WTC11 (cell line): ENCODE data around the gene OR52W1. TPM values are rescaled to one million over a fixed set of nuclear protein-coding genes. Genes with fewer than 3 reads are reported as not detected.
"Not testable (repeated sequence)": the region's sequence is repeated elsewhere in the genome, so short reads cannot be mapped to it uniquely, and the experiment has no call there.

Source experiments
- ATAC-seq: fragments of 200-7000 bp; cut with Tn5 transposase; 2 replicates; pipeline ENCODE4 v1.10.0; 2021; ENCODE audit warnings: mild to moderate bottlenecking, moderate library complexity
- CTCF ChIA-PET: fragments of 300-600 bp; sonication (Branson Sonifier 250); formaldehyde crosslinking; loops from one replicate; lab custom pipeline; 2021; ENCODE audit warnings: antibody characterized with exemption; lab: Charles Lee
- POLR2A ChIA-PET: fragments of 350-600 bp; sonication (Branson Sonifier 250); formaldehyde crosslinking; loops from one replicate; lab custom pipeline; 2021; ENCODE audit warnings: antibody characterized with exemption; lab: Charles Lee
- DNase-seq: peaks from one replicate; pipeline ENCODE4 v3.0.0; 2021; ENCODE audit warnings: low spot score
- H3K27ac Mint-ChIP-seq: 2 replicates; pipeline ENCODE4 v1.8.0; 2021; ENCODE audit warnings: mixed read lengths
- H3K27me3 Mint-ChIP-seq: 2 replicates; pipeline ENCODE4 v1.8.0; 2021; ENCODE audit warnings: low read depth, mild to moderate bottlenecking, moderate library complexity, mixed read lengths
- H3K36me3 Mint-ChIP-seq: 2 replicates; pipeline ENCODE4 v1.8.0; 2021; ENCODE audit warnings: mixed read lengths
- H3K4me1 Mint-ChIP-seq: 2 replicates; pipeline ENCODE4 v1.8.0; 2022; ENCODE audit warnings: mixed read lengths
- H3K4me3 Mint-ChIP-seq: 2 replicates; pipeline ENCODE4 v1.8.0; 2021; ENCODE audit warnings: mild to moderate bottlenecking, moderate library complexity, mixed read lengths
- H3K9me3 Mint-ChIP-seq: 2 replicates; pipeline ENCODE4 v1.8.0; 2021; ENCODE audit warnings: mixed read lengths
- FOXP1 ChIP-seq: sonication (generic); formaldehyde crosslinking; IDR thresholded peaks from 2 replicates; pipeline ENCODE4 v1.8.0; 2022; ENCODE audit warnings: missing genetic modification reagents, mild to moderate bottlenecking, moderate library complexity, borderline replicate concordance
- GABPB1 ChIP-seq: sonication (generic); formaldehyde crosslinking; IDR thresholded peaks from 2 replicates; pipeline ENCODE4 v1.8.1; 2023; ENCODE audit warnings: mild to moderate bottlenecking, missing genetic modification reagents
- TCF7 ChIP-seq: sonication (generic); formaldehyde crosslinking; IDR thresholded peaks from 2 replicates; pipeline ENCODE4 v1.8.0; 2022; ENCODE audit warnings: mild to moderate bottlenecking, low read depth, missing genetic modification reagents, moderate library complexity
- ZNF232 ChIP-seq: sonication (generic); formaldehyde crosslinking; IDR thresholded peaks from 2 replicates; pipeline ENCODE4 v1.8.0; 2022; ENCODE audit warnings: mild to moderate bottlenecking, missing genetic modification reagents
- ZNF423 ChIP-seq: fragments of 250-450 bp; sonication (Bioruptor Pico); IDR thresholded peaks from 2 replicates; pipeline ENCODE4 v2.1.2; 2022; ENCODE audit warnings: mild to moderate bottlenecking, moderate library complexity
- total RNA-seq: library from RNA; stranded (reverse); gene quantifications from 3 replicates; pipeline ENCODE4 v1.2.3, GENCODE V29; 2021
- TF ChIP-seq, protein P1 (sequence below): sonication (generic); formaldehyde crosslinking; IDR thresholded peaks from 2 replicates; pipeline ENCODE4 v1.8.1; 2023; ENCODE audit warnings: mild to moderate bottlenecking, missing genetic modification reagents
- TF ChIP-seq, protein P2 (sequence below): fragments of 250-450 bp; sonication (Bioruptor Pico); IDR thresholded peaks from 2 replicates; pipeline ENCODE4 v1.9.0; 2021; ENCODE audit warnings: mild to moderate bottlenecking, borderline replicate concordance

The OR52W1 gene
- total RNA-seq, 1 experiment from 2014 or later, result not detected

DNA sequence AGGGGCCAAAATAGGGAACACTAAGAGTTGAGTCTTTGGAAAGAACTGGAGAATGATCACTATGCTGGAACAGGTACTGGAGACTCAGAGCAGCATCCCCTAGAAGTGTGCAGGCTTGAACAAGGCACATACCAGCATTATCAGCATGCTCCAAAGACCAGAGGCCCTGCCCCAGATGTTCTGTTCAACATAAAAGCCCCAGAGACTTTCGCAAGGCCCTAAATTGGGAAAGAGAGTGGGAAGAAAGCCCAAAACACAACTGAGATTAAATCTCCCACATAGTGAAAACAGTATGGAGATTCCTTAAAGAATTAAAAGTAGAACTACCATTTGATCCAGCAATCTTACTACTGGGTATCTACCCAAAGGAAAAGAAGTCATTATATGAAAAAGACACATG lies 49.2 kb downstream of the OR52W1 start (continued):
- TF ChIP-seq ZNF423 (CRISPR knock-in tag) (no peak), GABPB1 (no peak), FOXP1 (no peak), TCF7 (CRISPR knock-in tag) (no peak), ZNF232 (CRISPR knock-in tag) (no peak)
- TF ChIP-seq, protein P1, sequence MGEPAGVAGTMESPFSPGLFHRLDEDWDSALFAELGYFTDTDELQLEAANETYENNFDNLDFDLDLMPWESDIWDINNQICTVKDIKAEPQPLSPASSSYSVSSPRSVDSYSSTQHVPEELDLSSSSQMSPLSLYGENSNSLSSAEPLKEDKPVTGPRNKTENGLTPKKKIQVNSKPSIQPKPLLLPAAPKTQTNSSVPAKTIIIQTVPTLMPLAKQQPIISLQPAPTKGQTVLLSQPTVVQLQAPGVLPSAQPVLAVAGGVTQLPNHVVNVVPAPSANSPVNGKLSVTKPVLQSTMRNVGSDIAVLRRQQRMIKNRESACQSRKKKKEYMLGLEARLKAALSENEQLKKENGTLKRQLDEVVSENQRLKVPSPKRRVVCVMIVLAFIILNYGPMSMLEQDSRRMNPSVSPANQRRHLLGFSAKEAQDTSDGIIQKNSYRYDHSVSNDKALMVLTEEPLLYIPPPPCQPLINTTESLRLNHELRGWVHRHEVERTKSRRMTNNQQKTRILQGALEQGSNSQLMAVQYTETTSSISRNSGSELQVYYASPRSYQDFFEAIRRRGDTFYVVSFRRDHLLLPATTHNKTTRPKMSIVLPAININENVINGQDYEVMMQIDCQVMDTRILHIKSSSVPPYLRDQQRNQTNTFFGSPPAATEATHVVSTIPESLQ (CRISPR knock-in tag), result no peak
- TF ChIP-seq, protein P2, sequence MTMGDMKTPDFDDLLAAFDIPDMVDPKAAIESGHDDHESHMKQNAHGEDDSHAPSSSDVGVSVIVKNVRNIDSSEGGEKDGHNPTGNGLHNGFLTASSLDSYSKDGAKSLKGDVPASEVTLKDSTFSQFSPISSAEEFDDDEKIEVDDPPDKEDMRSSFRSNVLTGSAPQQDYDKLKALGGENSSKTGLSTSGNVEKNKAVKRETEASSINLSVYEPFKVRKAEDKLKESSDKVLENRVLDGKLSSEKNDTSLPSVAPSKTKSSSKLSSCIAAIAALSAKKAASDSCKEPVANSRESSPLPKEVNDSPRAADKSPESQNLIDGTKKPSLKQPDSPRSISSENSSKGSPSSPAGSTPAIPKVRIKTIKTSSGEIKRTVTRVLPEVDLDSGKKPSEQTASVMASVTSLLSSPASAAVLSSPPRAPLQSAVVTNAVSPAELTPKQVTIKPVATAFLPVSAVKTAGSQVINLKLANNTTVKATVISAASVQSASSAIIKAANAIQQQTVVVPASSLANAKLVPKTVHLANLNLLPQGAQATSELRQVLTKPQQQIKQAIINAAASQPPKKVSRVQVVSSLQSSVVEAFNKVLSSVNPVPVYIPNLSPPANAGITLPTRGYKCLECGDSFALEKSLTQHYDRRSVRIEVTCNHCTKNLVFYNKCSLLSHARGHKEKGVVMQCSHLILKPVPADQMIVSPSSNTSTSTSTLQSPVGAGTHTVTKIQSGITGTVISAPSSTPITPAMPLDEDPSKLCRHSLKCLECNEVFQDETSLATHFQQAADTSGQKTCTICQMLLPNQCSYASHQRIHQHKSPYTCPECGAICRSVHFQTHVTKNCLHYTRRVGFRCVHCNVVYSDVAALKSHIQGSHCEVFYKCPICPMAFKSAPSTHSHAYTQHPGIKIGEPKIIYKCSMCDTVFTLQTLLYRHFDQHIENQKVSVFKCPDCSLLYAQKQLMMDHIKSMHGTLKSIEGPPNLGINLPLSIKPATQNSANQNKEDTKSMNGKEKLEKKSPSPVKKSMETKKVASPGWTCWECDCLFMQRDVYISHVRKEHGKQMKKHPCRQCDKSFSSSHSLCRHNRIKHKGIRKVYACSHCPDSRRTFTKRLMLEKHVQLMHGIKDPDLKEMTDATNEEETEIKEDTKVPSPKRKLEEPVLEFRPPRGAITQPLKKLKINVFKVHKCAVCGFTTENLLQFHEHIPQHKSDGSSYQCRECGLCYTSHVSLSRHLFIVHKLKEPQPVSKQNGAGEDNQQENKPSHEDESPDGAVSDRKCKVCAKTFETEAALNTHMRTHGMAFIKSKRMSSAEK, result no peak

DNA sequence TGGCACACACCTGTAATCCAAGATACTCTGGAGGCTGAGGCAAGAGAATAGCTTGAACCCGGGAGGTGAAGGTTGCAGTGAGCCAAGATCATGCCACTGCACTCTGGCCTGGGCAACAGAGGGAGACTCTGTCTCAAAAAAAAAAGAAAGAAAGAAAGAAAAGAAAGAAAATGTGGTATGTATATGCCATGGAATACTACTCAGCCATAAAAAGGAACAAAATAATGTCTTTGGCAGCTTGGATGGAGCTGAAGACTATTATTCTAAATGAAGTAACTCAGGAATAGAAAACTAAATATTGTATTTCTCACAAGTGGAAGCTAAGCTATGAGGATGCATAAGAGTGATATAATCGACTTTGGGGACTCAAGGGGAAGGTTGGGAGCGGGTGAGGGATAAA lies 49.9 kb downstream of the OR52W1 start:
- H3K9me3 Mint-ChIP-seq, ATAC-seq, H3K4me3 Mint-ChIP-seq, H3K4me1 Mint-ChIP-seq, H3K27ac Mint-ChIP-seq, H3K27me3 Mint-ChIP-seq, DNase-seq, H3K36me3 Mint-ChIP-seq, POLR2A ChIA-PET: not testable (repeated sequence)
- CTCF ChIA-PET, result interaction anchor here (0.7 to 5.1 kb wide), 3 partner anchors 21 to 68 kb away, joined by 3 to 102 read pairs (median 82); partner anchors contain the start of gene CAVIN3

Other genes with a start within 250 kb of the OR52W1 start
- 0.27 TPM in 1 of 3 replicates, not detected in the others for gene OR56A5, start 230.7 kb upstream of the OR52W1 start, total RNA-seq
- gene OR52L1, start 212.2 kb upstream of the OR52W1 start, total RNA-seq, result 0.15 to 0.44 TPM in 2 of 3 replicates, not detected in the other
- gene OR56A4, start 192.3 kb upstream of the OR52W1 start, total RNA-seq, result 0.20 to 0.46 TPM (median 0.25 TPM) in 3 replicates
- 0.14 to 0.35 TPM (median 0.14 TPM) in 3 replicates for gene OR56A1, start 168.5 kb upstream of the OR52W1 start, total RNA-seq
- not detected in 3 replicates for gene OR56B4, start 91.5 kb upstream of the OR52W1 start, total RNA-seq
- not detected in 3 replicates for gene OR52B2, start 28.9 kb upstream of the OR52W1 start, total RNA-seq
- gene C11orf42, start 6.3 kb downstream of the OR52W1 start, total RNA-seq, result not detected in 3 replicates
- 22.2 to 24.8 TPM (median 23.6 TPM) in 3 replicates for gene FHIP1B, start 35.4 kb downstream of the OR52W1 start, total RNA-seq
- 0.35 to 0.82 TPM (median 0.50 TPM) in 3 replicates for gene CNGA4, start 39.9 kb downstream of the OR52W1 start, total RNA-seq
- 6.1 to 7.4 TPM (median 7.1 TPM) in 3 replicates for gene CCKBR, start 60.6 kb downstream of the OR52W1 start, total RNA-seq
- gene CAVIN3, start 121.3 kb downstream of the OR52W1 start, total RNA-seq, result 27.3 to 41.5 TPM (median 28.0 TPM) in 3 replicates
- gene SMPD1, start 191.2 kb downstream of the OR52W1 start, total RNA-seq, result 4.4 to 6.6 TPM (median 5.6 TPM) in 3 replicates
- gene APBB1, start 219.9 kb downstream of the OR52W1 start, total RNA-seq, result 32.1 to 33.1 TPM (median 32.7 TPM) in 3 replicates
- gene HPX, start 241.8 kb downstream of the OR52W1 start, total RNA-seq, result 1.4 to 2.4 TPM (median 1.7 TPM) in 3 replicates